A673 (cell line): ENCODE data around the gene BCR.

ENCODE experiments used
- EZH2 ChIP-seq: fragments of 200-600 bp; sonication (generic); IDR thresholded peaks from 2 replicates; pipeline ENCODE4 v1.6.1; 2017; ENCODE audit warnings: borderline replicate concordance, low read depth, mild to moderate bottlenecking, mixed read lengths, antibody characterized with exemption, low read length; ENCODE audit not compliant: poor library complexity, severe bottlenecking
- TF ChIP-seq, protein P1 (sequence below): fragments of 300-800, 200-600 bp; sonication (generic); conservative IDR thresholded peaks from 2 replicates; pipeline ENCODE4 v1.5.1; 2017; ENCODE audit warnings: low read depth, mild to moderate bottlenecking, antibody characterized with exemption, low read length, moderate library complexity, mixed read lengths

DNA sequence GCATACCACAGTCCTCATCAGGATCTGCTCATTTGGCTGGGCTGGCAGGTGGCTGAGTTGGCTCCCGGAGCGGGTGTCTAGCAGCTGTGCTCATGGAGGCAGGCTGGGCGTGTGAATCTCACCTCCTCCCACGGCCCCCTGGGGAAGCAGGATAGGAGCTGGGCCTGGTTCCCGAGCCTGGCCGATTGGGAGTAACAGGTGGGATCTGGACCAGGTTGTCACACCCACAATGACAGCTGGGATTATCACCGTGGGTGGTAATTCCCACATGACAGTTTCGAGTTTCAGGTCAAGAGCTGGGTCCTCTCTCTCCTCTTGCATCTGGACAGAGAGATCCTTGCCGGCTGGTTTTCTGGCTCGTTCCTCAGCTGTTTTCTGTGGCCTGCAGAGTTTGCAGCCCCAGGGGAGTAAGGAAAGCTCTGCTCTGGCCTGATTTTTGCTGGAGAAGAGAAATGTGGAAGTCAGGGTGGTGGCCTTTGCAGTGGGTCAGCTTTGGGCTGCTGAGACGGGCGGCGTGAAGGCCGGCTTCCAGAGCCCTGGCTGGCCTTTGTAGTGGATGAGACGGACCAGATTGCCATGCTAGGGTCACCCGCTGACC, 57.0 kb downstream of the BCR start:
- TF ChIP-seq EZH2, result no peak
- TF ChIP-seq, protein P1, sequence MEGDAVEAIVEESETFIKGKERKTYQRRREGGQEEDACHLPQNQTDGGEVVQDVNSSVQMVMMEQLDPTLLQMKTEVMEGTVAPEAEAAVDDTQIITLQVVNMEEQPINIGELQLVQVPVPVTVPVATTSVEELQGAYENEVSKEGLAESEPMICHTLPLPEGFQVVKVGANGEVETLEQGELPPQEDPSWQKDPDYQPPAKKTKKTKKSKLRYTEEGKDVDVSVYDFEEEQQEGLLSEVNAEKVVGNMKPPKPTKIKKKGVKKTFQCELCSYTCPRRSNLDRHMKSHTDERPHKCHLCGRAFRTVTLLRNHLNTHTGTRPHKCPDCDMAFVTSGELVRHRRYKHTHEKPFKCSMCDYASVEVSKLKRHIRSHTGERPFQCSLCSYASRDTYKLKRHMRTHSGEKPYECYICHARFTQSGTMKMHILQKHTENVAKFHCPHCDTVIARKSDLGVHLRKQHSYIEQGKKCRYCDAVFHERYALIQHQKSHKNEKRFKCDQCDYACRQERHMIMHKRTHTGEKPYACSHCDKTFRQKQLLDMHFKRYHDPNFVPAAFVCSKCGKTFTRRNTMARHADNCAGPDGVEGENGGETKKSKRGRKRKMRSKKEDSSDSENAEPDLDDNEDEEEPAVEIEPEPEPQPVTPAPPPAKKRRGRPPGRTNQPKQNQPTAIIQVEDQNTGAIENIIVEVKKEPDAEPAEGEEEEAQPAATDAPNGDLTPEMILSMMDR, result no peak
